Kasumi-1 (cell line): ENCODE measurements around the gene NDUFB3.
"Not testable (repeated sequence)": the region's sequence is repeated elsewhere in the genome, so short reads cannot be mapped to it uniquely, and the experiment has no call there.

Source experiments
- DNase-seq, 2 experiments: peaks; one replicate each; lab custom pipeline; 2025; lab: John Stamatoyannopoulos, UW

NDUFB3 gene

DNA sequence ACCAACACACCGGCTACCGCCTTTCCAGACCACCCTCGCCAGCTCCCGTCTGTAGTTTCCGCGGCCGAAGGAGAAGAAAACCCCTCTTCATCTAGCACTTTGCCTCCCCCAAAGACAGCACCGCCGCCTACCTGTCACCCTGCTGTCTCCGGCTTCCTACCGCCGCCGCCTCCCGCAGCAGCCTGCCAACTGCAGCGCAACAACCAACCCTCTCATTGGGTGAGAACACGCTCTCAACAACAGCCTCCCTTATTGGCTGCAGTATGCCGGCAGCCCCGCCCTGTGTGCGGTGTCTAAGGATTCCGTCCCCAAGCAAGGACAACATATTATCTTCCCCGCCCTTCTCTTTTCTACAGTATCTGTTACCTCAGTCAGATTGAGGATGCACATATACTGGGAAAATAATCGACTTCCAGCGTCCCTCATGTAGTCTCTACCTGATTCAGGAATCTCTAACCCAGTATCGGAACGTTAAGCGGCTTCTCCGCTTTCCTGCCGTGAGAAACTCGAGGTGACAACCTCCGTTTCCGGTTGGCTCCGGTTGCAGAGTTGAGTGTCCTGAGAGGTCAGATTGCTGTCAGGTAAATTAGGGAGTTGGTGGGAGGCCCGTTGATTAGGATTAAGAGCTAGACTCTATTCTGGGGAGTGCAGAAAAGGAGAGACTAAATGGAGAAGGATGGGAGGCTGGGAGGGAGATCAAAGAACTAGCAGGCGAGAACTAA lies at the start of gene NDUFB3, which contains the start of gene HYCC2:
NDUFB3 (plus strand) TSS at position 523 of the 722 bp plus-strand sequence. CDS start 6,882 bp downstream, outside the sequence.
HYCC2 (minus strand) TSS at position 193 of the 722 bp plus-strand sequence. CDS start 47,662 bp downstream, outside the sequence.
- DNase-seq: peak; percentile 99

DNA sequence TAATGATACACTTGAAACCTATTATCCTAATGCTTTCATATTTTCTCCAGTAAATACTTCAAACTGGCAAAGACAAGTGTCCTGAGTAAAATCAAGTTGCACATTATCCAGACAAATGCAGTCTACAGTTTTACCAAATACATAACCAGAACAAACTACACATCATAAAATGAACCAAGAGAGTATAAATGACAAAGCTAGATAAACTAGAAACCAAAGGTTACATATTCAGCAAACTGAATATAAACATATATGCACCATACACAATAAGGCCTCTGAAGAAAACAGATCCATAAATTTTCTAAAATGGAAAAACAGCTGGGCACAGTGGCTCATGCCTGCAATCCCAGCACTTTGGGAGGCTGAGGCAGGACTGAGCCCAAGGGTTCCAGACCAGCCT lies 47.3 kb upstream of the NDUFB3 start:
- no peak for DNase-seq

DNA sequence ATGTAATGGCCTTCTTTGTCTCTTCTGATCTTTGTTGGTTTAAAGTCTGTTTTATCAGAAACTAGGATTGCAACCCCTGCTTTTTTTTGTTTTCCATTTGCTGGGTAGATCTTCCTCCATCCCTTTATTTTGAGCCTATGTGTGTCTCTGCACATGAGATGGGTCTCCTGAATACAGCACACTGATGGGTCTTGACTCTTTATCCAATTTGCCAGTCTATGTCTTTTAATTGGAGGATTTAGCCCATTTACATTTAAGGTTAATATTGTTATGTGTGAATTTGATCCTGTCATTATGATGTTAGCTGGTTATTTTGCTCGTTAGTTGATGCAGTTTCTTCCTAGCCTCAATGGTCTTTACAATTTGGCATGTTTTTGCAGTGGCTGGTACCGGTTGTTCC lies 37.4 kb upstream of the NDUFB3 start:
- not testable (repeated sequence) for DNase-seq

DNA sequence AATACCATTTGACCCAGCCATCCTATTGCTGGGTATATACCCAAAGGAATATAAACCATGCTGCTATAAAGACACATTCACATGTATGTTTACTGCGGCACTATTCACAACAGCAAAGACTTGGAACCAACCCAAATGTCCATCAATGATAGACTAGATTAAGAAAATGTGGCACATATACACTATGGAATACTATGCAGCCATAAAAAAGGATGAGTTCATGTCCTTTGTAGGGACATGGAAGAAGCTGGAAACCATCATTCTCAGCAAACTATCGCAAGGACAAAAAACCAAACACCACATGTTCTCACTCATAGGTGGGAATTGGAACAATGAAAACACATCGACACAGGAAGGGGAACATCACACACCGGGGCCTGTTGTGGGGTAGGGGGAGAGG lies 33.4 kb upstream of the NDUFB3 start:
- DNase-seq: not testable (repeated sequence)

DNA sequence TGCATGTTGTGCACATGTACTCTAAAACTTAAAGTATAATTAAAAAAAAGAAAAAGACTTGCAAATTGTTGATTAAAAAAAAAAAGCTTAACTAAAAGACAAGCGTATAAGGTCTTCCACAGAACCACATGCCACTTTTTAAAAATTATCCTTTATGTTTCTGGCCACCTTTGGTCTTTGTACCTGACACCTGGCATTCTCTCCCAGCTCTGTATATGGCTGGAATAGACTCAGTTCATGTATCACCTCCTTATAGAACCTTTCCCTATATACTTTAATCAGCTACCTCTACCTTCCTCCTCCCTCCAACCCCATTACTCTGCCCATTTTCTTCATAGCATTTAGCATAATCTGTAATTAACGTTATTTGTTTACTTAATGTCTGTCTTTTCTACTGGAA lies 32.9 kb upstream of the NDUFB3 start:
- no peak for DNase-seq

DNA sequence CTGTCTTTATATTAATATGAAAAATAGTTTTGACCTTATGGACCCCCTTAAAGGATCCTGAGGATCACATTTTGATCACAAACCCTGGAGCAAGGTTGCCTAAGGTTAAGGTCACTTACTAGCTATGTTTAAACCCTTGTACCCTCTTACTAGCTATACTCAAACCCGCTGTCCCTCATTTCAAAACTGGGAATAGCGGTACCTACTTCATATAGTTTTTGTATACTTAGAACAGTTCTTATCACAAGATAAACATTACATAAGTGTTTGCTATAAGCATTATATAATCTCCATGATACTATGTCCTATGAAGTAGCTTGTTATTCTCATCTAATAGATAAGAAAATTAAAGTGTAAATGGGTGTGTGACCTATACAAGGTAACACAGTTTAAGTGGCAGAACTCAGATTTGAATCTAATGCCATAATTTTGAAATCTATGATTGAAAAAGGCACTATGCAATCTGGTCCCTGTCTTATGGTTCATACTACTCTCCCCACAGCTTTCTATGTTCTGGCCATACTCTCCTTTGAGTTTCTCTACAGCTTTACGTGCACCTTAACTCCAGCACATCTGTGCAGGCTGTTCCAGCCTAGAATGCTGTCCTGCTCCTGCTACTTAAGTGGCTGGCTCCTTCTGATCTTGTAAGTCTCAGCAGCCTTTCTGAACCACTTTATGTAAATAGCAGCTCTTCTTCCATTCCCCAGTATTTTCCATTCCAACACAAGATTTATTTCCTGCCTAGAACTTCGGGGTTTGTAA lies 30.8 kb upstream of the NDUFB3 start:
- no peak for DNase-seq

DNA sequence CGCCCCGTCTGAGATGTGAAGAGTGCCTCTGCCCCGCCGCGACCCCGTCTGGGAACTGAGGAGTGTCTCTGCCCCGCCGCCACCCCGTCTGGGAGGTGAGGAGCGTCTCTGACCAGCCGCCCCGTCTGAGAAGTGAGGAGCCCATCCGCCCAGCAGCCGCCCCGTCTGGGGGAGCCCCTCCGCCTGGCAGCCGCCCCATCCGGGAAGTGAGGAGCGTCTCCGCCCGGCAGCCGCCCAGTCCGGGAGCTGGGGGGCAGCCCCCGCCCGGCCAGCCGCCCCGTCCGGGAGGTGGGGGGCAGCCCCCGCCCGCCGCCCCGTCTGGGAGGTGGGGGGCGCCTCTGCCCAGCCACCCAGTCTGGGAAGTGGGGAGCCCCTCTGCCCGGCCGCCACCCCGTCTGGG lies 29.4 kb upstream of the NDUFB3 start:
- DNase-seq: not testable (repeated sequence)

DNA sequence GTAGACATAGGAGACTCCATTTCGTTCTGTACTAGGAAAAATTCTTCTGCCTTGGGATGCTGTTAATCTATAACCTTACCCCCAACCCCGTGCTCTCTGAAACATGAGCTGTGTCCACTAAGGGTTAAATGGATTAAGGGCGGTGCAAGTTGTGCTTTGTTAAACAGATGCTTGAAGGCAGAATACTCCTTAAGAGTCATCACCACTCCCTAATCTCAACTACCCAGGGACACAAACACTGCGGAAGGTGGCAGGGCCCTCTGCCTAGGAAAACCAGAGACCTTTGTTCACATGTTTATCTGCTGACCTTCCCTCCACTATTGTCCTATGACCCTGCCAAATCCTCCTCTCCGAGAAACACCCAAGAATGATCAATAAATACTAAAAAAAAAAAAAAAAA lies 28.8 kb upstream of the NDUFB3 start:
- not testable (repeated sequence) for DNase-seq

DNA sequence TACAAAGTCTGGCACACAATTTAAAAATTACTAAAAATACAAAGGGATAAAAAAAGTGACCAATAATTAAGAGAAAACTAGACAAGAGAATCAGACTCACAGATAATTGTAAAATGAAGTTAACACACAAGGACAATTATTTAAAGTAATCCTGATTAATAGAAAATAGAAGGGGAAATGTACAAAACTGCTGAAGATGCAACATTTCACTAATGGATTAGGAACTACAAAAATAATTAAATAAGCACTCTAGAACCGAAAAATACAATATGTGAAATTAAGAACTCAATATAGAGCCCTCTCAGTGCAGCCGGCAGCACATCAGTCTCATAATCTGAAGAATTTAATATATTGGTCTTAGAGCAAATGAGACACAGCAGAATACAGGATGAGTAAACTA lies 24.9 kb upstream of the NDUFB3 start:
- no peak for DNase-seq

DNA sequence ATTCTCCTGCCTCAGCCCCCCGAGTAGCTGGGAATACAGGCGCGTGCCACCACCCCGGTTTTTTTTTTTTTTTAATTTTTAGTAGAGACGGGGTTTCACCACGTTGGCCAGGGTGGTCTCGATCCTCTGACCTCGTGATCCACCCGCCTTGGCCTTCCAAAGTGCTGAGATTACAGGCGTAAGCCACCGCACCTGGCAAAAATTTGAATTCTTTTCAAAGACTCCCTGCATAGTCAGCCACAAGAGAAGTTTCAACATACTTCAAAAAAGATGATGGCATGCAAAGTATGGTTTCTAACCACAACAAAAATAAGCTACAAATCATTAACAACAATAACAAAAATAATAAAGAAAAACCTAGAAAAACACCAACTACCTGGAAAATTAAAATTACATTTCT lies 22.3 kb upstream of the NDUFB3 start:
- no peak for DNase-seq

DNA sequence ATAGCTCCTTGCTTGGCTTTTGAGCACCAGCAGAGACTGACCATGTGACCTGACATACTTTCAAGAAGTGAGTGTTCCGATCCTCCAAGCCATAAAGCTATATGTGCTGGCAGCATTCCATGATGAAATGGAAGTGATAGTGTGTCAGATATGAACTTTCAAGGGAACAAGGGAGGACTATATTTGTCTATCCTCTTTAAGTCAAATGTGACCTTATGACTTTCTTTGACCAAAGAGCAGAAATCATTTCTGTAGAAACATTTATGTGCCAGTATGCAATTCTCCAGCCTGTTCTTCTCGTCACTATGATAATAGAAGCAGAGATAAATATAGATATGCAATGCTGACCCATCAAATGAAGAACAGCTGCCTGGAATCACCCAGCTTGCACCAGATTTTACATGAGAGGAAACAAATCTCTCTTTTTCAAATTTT lies 14.7 kb upstream of the NDUFB3 start:
- no peak for DNase-seq

DNA sequence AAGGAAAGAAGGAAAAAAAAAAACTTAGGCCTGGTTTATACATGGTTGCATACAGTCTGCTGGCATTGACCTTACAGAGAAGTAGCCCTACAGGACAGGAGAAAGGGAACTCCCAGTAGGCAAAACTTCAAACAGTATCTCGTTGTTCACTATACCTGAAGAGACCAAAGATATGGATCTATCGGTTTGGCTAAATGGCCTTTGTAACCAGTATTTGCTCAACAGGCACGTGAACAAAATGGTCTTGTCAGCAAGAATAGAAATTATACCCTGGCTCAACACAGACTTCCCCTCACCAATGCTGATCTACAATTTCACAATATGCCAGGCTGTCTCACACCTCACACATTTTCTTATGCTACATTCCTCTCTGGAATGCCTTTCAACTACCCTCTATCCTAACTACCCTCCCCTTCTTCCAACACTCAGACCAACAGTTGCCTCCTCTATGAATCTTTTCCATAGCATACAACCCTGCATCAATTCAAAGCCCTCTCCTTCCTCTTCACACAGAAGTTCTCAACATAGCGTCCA lies 14.0 kb upstream of the NDUFB3 start:
- DNase-seq: no peak

DNA sequence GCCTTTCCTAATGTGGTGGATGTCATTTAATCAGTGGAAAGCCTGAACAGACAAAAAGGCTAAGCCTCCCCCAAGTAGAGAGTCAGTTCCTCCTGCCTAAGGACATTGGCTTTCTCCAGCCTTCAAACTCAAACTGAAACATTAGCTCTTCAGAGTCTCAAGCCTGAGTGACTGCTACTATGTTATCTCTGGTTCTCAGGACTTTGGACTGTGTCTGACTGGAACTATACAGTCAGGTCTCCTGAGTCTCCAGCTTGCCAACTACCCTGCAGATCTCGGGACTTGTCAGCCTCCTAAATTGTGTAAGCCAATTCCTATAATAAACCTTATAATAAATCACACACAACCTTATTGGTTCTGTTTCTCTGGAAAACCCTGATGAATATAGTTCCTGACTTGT lies 12.9 kb upstream of the NDUFB3 start:
- no peak for DNase-seq

DNA sequence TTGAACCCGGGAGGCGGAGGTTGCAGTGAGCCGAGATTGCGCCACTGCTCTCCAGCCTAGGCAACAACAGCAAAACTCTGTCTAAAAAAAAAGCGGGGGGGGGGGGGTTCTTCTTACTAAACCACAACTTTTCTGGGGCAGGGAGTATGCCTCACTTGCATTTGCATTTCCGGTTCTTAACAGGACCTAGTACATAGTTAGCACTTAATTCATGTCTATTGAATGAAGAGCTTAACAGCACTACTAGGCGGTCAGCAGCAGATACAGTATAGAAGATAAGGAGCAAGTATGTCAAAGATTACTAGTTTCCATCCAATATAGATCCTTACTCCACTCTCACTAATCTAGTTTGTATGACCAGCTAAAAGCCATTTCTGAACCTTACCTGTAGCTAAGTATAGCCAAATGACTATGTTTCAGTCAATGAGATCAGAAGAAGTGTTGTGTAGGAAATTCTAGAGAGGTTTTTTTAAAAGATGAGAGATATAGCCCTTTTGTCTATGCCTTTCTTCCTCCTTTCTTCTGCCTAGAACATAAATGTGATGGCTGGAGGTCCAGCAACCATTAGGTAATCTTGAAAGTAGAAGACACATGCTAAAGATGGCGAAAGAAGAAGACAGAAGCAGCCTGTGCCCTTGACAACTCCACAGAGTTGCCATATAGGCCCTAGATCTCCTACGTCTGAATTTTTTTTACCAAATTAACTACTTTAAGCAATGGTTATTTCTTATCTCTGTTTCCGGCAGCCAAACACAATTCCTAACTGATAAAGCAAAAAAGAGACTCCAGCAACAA lies 11.6 kb upstream of the NDUFB3 start:
- no peak for DNase-seq

DNA sequence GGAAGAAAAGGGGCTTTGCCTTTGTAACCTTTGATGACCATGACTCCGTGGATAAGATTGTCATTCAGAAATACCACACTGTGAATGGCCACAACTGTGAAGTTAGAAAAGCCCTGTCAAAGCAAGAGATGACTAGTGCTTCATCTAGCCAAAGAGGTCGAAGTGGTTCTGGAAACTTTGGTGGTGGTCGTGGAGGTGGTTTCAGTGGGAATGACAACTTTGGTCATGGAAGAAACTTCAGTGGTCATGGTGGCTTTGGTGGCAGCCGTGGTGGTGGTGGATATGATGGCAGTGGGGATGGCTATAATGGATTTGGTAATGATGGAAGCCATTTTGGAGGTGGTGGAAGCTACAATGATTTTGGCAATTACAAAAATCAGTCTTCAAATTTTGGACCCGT lies 8.3 kb upstream of the NDUFB3 start:
- DNase-seq: not testable (repeated sequence)

DNA sequence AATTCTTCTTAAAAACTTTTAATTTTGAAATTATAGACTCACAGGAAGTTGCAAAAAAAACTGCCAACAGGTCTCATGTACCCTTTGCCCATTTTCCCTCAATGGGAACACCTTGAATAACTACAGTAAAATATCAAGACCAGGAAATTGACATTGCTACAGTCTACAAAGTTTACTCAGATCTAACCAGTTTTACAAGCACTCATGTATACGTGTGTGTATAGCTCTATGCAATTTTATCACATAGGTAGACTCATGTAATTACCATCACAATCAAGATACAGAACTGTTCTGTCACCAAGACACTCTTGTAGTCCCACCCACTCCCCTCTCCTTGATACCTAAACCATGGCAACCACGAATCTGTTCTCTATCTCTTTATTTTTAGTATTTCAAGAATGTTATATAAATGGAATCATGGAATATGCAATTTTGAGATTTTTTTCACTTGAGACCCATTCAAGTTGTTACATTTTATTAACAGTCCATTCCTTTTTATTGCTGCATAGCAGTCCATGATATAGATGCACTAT lies 6.9 kb upstream of the NDUFB3 start:
- no peak for DNase-seq

DNA sequence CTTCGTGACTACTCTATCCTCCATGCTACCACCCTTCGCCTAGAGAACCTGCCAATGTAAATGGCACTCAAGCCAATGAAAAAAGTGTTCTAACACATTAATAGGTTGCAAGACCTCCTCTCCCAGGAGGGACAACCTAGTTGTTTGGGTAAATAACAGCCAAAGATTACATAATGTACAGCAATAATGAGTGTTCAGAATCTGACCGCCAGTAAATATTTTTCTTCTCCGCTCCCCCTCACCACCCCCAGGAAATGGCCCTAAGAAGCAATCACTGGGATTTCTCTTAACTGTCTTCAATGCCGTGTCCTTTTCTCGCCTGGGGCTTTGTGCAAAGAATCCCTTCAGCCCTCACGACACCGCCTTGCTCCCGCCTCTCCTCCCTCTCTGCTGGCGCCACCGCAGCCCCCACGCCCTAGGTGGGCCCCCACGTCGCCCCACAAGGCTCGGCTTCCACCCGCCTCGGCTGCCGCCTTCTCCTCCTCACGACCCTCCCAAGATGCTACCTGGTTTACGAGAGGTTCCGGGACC lies 788 bp upstream of the NDUFB3 start:
- peak in 1 of 2 experiments; percentile 45 for DNase-seq

DNA sequence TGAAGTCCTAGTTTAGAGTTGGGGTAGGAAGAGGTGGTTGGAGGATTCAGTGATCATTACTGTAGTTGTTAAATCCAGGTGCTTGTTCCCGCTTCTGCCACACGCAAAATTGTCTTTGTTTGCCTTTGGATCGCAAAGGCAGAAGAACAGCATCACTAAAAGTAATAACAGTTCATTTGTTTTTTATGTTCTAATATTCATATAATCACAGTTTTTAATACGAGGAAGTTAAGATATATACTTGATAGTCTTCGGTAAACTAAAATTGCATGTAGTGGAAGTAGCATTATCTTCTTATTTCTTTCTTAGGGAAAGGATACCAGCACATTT lies 365 bp downstream of the NDUFB3 start:
- no peak for DNase-seq

DNA sequence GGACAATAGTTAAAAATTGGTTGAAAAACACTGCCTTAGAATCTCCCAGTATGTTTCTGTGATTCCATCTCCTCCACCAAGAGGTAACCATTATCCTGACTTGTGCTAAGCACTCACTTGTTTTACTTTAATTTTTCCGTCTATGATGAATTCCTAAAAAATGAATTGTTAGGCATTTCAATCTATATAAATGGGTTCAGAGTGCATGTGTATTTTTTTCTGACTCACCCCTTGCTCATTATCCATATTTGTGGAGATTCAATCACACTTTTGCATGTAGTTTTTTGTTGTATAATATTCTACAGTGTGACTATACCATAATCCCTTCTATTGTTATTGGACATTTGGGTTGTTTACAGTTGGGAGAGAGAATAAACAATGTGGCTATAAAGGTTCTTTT lies 1.3 kb downstream of the NDUFB3 start:
- no peak for DNase-seq

DNA sequence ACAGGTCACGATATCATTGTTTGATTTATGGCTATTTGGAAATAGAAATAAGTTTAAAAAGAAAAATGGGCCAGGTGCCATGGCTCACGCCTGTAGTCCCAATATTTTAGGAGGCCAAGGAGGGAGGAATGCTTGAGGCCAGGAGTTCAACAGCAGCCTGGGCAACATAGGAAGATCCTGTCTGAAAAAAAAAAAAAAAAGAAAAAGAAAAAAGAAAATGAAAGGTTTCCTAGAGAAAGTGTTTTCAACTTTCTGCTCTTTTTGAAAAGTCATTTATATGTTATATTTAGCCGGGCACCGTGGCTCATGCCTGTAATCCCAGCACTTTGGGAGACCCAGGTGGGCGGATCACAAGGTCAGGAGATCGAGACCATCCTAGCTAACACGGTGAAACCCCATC lies 3.2 kb downstream of the NDUFB3 start:
- no peak for DNase-seq

DNA sequence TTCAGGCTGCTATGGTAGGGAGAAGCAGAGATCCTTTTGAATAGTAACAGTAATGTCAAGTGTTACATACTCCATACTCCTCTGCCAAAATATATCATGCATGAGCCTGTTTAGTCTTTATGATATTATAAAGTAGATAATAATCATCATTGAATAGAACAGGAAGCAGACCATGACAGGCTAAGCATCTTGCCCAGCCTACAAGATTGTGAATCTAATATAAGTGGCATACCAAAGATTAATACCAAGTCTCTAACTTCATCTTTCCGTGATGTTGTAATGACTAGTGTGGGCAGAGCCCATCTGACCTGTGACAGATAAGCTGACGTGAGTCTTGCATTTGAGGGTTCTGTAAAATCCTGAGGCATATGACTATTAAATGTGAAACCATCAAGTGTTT lies 13.1 kb downstream of the NDUFB3 start:
- no peak for DNase-seq

DNA sequence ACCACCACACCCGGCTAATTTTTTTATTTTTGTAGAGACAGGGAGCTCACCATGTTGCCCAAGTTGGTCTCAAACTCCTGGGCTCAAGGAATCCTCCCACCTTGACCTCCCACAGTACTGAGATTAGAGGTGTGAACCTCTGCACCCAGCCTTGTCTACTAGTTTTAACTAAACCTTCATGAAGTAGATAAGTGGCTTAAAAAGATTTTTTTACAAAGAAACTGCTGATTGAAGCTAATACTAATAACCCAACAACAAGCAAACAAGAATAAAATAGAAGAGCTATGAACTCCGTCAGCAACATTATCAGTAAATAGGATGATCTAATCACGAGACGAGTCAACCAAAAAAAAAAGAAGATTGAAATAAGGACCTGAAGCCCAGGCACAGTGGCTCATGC lies 18.8 kb downstream of the NDUFB3 start:
- no peak for DNase-seq
